H1 (cell line): ENCODE results near the gene NUP88. TPM values are rescaled to one million over a fixed set of nuclear protein-coding genes. Genes with fewer than 3 reads are reported as not detected.

Experiments used
- CTCF ChIA-PET: fragments of 300-600 bp; sonication (Branson Sonifier 250); formaldehyde crosslinking; loops from one replicate; lab custom pipeline; 2021; ENCODE audit not compliant: partially characterized antibody; lab: Charles Lee
- POLR2A ChIA-PET: fragments of 300-600 bp; sonication (Branson Sonifier 250); formaldehyde crosslinking; loops from one replicate; lab custom pipeline; 2021; ENCODE audit warnings: inconsistent platforms; ENCODE audit not compliant: partially characterized antibody; lab: Charles Lee
- DNase-seq, 2 experiments: peaks; one replicate each; pipeline versions ENCODE4 v3.0.0 to v3.0.0-alpha.2; 2010 to 2022; ENCODE audit warnings: low spot score in 2 of 2, low read depth in 1 of 2, mixed read lengths in 1 of 2
- FAIRE-seq: peaks from 2 replicates; lab custom pipeline; 2011; peaks lifted over from hg19 to GRCh38; lab: Jason Lieb, UNC
- H2AFZ ChIP-seq: 2 replicates; pipeline ENCODE4 v1.8.1; 2012; ENCODE audit warnings: low read length, inconsistent platforms
- H2AK5ac ChIP-seq: 2 replicates; pipeline ENCODE4 v1.6.1; 2013; ENCODE audit warnings: low read depth, low read length
- H2BK120ac ChIP-seq: replicated peaks from 2 replicates; pipeline ENCODE3; 2013; ENCODE audit warnings: low read depth, low read length, inconsistent platforms
- H2BK12ac ChIP-seq: 2 replicates; pipeline ENCODE4 v1.6.1; 2013; ENCODE audit warnings: low read depth, low read length
- H2BK15ac ChIP-seq: 2 replicates; pipeline ENCODE4 v1.6.1; 2013; ENCODE audit warnings: low read length
- H2BK20ac ChIP-seq: 2 replicates; pipeline ENCODE4 v1.6.1; 2013; ENCODE audit warnings: low read length
- H2BK5ac ChIP-seq: 2 replicates; pipeline ENCODE4 v1.6.1; 2013; ENCODE audit warnings: low read depth, low read length
- H3K14ac ChIP-seq: 2 replicates; pipeline ENCODE4 v1.6.1; 2013; ENCODE audit warnings: inconsistent platforms; ENCODE audit not compliant: insufficient read length
- H3K18ac ChIP-seq: 2 replicates; pipeline ENCODE4 v1.6.1; 2013; ENCODE audit warnings: low read length; ENCODE audit errors: extremely low read depth
- H3K23ac ChIP-seq: 2 replicates; pipeline ENCODE4 v1.6.1; 2013; ENCODE audit warnings: inconsistent platforms; ENCODE audit not compliant: insufficient read length
- H3K23me2 ChIP-seq: 2 replicates; pipeline ENCODE4 v1.6.1; 2013; ENCODE audit warnings: low read depth, low read length
- H3K27ac ChIP-seq: 2 replicates; pipeline ENCODE4 v1.6.1; 2011; ENCODE audit warnings: low read depth, low read length, inconsistent platforms
- H3K27me3 ChIP-seq, 4 experiments: replicated peaks in 1 of 4; 1 replicate in 1 of 4; 2 replicates in 3 of 4; pipeline versions ENCODE4 v1.6.1 to v1.8.1; 2011 to 2013; ENCODE audit warnings: low read length in 3 of 4, mild to moderate bottlenecking in 3 of 4, inconsistent platforms in 2 of 4, mixed read lengths in 2 of 4, moderate library complexity in 1 of 4; ENCODE audit not compliant: control insufficient read depth in 3 of 4, insufficient read depth in 3 of 4; ENCODE audit errors: extremely low read depth in 1 of 4
- H3K36me3 ChIP-seq, 4 experiments: 2 replicates each; pipeline versions ENCODE4 v1.6.1 to v1.8.1; 2011 to 2013; ENCODE audit warnings: mild to moderate bottlenecking in 4 of 4, low read length in 3 of 4, moderate library complexity in 2 of 4, control low read depth in 1 of 4, inconsistent platforms in 1 of 4; ENCODE audit not compliant: insufficient read depth in 4 of 4, control insufficient read depth in 2 of 4
- H3K4ac ChIP-seq: replicated peaks from 2 replicates; pipeline ENCODE3; 2013; ENCODE audit warnings: low read length, low read depth, mixed read lengths, inconsistent platforms; ENCODE audit not compliant: insufficient read length
- H3K4me1 ChIP-seq, 4 experiments: replicated peaks in 1 of 4; 1 replicate in 1 of 4; 2 replicates in 3 of 4; pipeline versions ENCODE4 v1.6.1 to v1.8.1; 2011 to 2013; ENCODE audit warnings: low read length in 3 of 4, inconsistent platforms in 2 of 4, mixed read lengths in 1 of 4; ENCODE audit not compliant: insufficient read depth in 4 of 4, control insufficient read depth in 3 of 4
- H3K4me2 ChIP-seq, 2 experiments: 2 replicates each; pipeline versions ENCODE4 v1.6.1 to v1.8.1; 2011 to 2013; ENCODE audit warnings: low read depth in 2 of 2, low read length in 2 of 2, control low read depth in 1 of 2, inconsistent platforms in 1 of 2, mild to moderate bottlenecking in 1 of 2; ENCODE audit not compliant: insufficient read depth in 1 of 2
- H3K4me3 ChIP-seq, 4 experiments: fragments of 200-600, 300-600 bp in 1 of 4; sonication (generic), shearing (Covaris generic), sonication (Bioruptor Twin) in 1 of 4; 2 replicates each; pipeline versions ENCODE4 v1.5.1 to v1.8.1; 2011 to 2016; ENCODE audit warnings: low read length in 4 of 4, low read depth in 3 of 4, control low read depth in 2 of 4, inconsistent platforms in 2 of 4, mild to moderate bottlenecking in 2 of 4, mixed read lengths in 1 of 4, moderate library complexity in 1 of 4; ENCODE audit not compliant: insufficient read depth in 2 of 4; ENCODE audit errors: extremely low read depth in 1 of 4
- H3K56ac ChIP-seq: replicated peaks from 2 replicates; pipeline ENCODE3; 2013; ENCODE audit warnings: low read depth, mild to moderate bottlenecking, mixed read lengths, low read length, inconsistent platforms; ENCODE audit not compliant: insufficient read length
- H3K79me1 ChIP-seq: 2 replicates; pipeline ENCODE4 v1.6.1; 2013; ENCODE audit warnings: low read depth, low read length, control low read depth
- H3K79me2 ChIP-seq, 2 experiments: 2 replicates each; pipeline versions ENCODE4 v1.6.1 to v1.8.1; 2012 to 2013; ENCODE audit warnings: low read length in 2 of 2, mild to moderate bottlenecking in 2 of 2, inconsistent platforms in 1 of 2; ENCODE audit not compliant: insufficient read depth in 2 of 2, control insufficient read depth in 1 of 2
- H3K9ac ChIP-seq, 4 experiments: replicated peaks in 1 of 4; 1 replicate in 1 of 4; 2 replicates in 3 of 4; pipeline versions ENCODE4 v1.6.1 to v1.8.1; 2011 to 2013; ENCODE audit warnings: low read depth in 3 of 4, low read length in 3 of 4, control low read depth in 2 of 4, mild to moderate bottlenecking in 2 of 4, moderate library complexity in 2 of 4, inconsistent platforms in 1 of 4; ENCODE audit errors: extremely low read depth in 1 of 4
- H3K9me3 ChIP-seq, 2 experiments: 2 replicates each; pipeline versions ENCODE4 v1.6.1 to v1.8.1; 2012 to 2013; ENCODE audit warnings: mild to moderate bottlenecking in 2 of 2, moderate library complexity in 2 of 2, control low read depth in 1 of 2, inconsistent platforms in 1 of 2, low read depth in 1 of 2, low read length in 1 of 2, mixed read lengths in 1 of 2; ENCODE audit not compliant: insufficient read depth in 2 of 2
- H4K20me1 ChIP-seq, 2 experiments: replicated peaks in 1 of 2; 2 replicates each; pipeline versions ENCODE3 to v1.8.1; 2011 to 2013; ENCODE audit warnings: inconsistent platforms in 2 of 2, low read length in 2 of 2, mild to moderate bottlenecking in 1 of 2; ENCODE audit not compliant: insufficient read depth in 2 of 2, control insufficient read depth in 1 of 2
- H4K5ac ChIP-seq: 2 replicates; pipeline ENCODE4 v1.6.1; 2013; ENCODE audit warnings: low read length, low read depth, mixed read lengths, inconsistent platforms; ENCODE audit not compliant: insufficient read length
- H4K8ac ChIP-seq: 2 replicates; pipeline ENCODE4 v1.8.0; 2013; ENCODE audit warnings: mild to moderate bottlenecking, moderate library complexity, low read length, inconsistent platforms; ENCODE audit not compliant: insufficient read depth; ENCODE audit errors: extremely low read depth
- H4K91ac ChIP-seq: replicated peaks from 2 replicates; pipeline ENCODE3; 2013; ENCODE audit warnings: low read length, mixed read lengths, inconsistent platforms; ENCODE audit not compliant: insufficient read length
- EGR1 ChIP-seq: IDR thresholded peaks from 2 replicates; pipeline ENCODE4 v1.6.1; 2011; ENCODE audit warnings: low read depth, low read length, borderline replicate concordance
- GTF2F1 ChIP-seq: IDR thresholded peaks from 2 replicates; pipeline ENCODE4 v1.6.1; 2012; ENCODE audit warnings: low read depth, low read length, improper control_type of control experiment, borderline replicate concordance
- JUND ChIP-seq: IDR thresholded peaks from 2 replicates; pipeline ENCODE4 v1.6.1; 2011; ENCODE audit warnings: mild to moderate bottlenecking, improper control_type of control experiment, low read length
- NANOG ChIP-seq: IDR thresholded peaks from 2 replicates; pipeline ENCODE4 v1.6.1; 2011; ENCODE audit warnings: low read length, low read depth, mild to moderate bottlenecking, inconsistent platforms; ENCODE audit not compliant: insufficient read depth, poor library complexity, severe bottlenecking
- RXRA ChIP-seq: IDR thresholded peaks from 2 replicates; pipeline ENCODE4 v1.6.1; 2011; ENCODE audit warnings: low read depth, mild to moderate bottlenecking, low read length, moderate library complexity; ENCODE audit not compliant: insufficient read depth
- SIX5 ChIP-seq: IDR thresholded peaks from 2 replicates; pipeline ENCODE4 v1.6.1; 2011; ENCODE audit warnings: mild to moderate bottlenecking, low read depth, low read length
- TEAD4 ChIP-seq: IDR thresholded peaks from 2 replicates; pipeline ENCODE4 v1.6.1; 2012; ENCODE audit warnings: low read depth, low read length, inconsistent platforms, mixed read lengths
- YY1 ChIP-seq: IDR thresholded peaks from 2 replicates; pipeline ENCODE4 v1.6.1; 2011; ENCODE audit warnings: low read depth, mild to moderate bottlenecking, low read length
- WGBS, 2 experiments: shearing (Covaris generic) in 1 of 2; methylation state at CpG; one replicate each; pipeline versions ENCODE4 v1.1.6 to v1.1.7; 2013 to 2015; ENCODE audit warnings: low lambda C conversion rate in 2 of 2, mixed read lengths in 2 of 2, inconsistent platforms in 1 of 2, low coverage in 1 of 2, missing lambda C conversion rate in 1 of 2; ENCODE audit not compliant: insufficient replicate concordance in 2 of 2, insufficient coverage in 1 of 2, insufficient read length in 1 of 2; ENCODE audit errors: extremely low coverage in 1 of 2, missing lambda C conversion rate in 1 of 2; 5-methylcytosine and 5-hydroxymethylcytosine counted together
- polyA plus RNA-seq, 7 experiments: library from polyadenylated mRNA; depleted of rRNA in 3 of 7; stranded (reverse) in 5 of 7; unstranded in 2 of 7; fragments of >200 nt in 5 of 7; fragments of 200-250 nt in 2 of 7; gene quantifications; 1 replicate in 5 of 7; 2 replicates in 1 of 7; 4 replicates in 1 of 7; pipeline versions ENCODE4 v1.2.1 to v1.2.3, GENCODE V29; 2011 to 2013; ENCODE audit warnings: missing spikeins in 2 of 7, mixed read lengths in 2 of 7
- total RNA-seq: library from RNA; stranded (reverse); fragmentation: NEBNext Ultra II Directional; extraction: Animal tissue kit (Norgen Biotek cat#: 25700); gene quantifications from 2 replicates; pipeline ENCODE4 v1.2.1, GENCODE V29; 2021
- TF ChIP-seq, protein P1 (sequence below), 3 experiments: IDR thresholded peaks; 1 replicate in 2 of 3; 2 replicates in 1 of 3; pipeline versions ENCODE4 v1.5.1 to v1.6.1; 2011; ENCODE audit warnings: low read length in 3 of 3, mild to moderate bottlenecking in 3 of 3, inconsistent platforms in 2 of 3, low read depth in 1 of 3, moderate library complexity in 1 of 3; ENCODE audit not compliant: insufficient read depth in 1 of 3; ENCODE audit errors: control extremely low read depth in 1 of 3
- TF ChIP-seq, protein P2 (sequence below): IDR thresholded peaks from 2 replicates; pipeline ENCODE4 v1.6.1; 2012; ENCODE audit warnings: inconsistent platforms

NUP88 gene
- total and polyA plus RNA-seq, 2 of the 8 experiments (the other 6 are each of a cell fraction or from before 2014, with no cell fraction given): 77.4 to 105 TPM

DNA sequence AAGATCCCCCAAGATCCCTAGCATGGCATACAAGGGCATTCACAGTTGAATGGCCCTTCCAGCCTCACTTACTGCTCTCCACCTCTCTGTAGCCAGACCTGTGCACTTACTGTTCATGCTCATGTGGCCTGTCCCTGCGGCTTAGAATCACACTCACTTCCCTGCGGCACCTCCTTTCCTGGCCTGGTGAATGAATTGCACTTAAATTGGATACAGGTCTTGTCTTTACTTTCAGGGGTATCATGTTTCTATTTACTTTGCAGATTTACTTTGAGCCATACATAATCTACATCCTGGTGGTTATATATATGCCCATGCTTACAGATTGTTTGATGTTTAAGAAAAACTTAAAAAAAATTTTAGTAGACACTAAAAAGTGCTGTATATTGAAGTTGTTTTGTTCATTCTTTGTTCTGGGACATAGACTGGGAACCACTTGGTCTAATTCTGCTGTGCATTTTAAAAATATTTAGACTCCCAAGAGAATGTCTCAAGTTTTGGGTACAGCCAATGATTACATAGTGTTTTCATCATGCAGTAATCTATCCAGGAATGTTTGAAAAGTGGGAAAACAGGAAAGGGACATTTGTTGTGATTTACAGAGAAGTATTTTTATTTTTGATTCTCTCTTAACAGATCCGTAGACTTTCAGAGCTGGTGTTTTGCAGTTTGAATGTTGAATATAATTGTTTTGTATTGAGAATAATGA is 63.9 kb downstream of the NUP88 start:
- H3K56ac ChIP-seq: no peak overlapping the region
- no peak overlapping the region for H3K4me2 ChIP-seq
- no peaks in the 10 kb centered on the region for H3K4me1 ChIP-seq
- no peak overlapping the region for H4K91ac ChIP-seq
- H3K9me3 ChIP-seq: no peaks in the 10 kb centered on the region
- H2AFZ ChIP-seq: no peak overlapping the region
- H2BK5ac ChIP-seq: no peak overlapping the region
- H3K4ac ChIP-seq: no peak overlapping the region
- DNase-seq (no peak), FAIRE-seq (no peak)
- H3K36me3 ChIP-seq: peaks cover 2 to 35% (median 26%) of the 10 kb centered on the region in 4 experiments; a peak in 7 of 8 replicates
- H3K18ac ChIP-seq: no peak overlapping the region
- no peak overlapping the region for H3K14ac ChIP-seq
- no peak overlapping the region for H3K4me3 ChIP-seq
- no peak overlapping the region for H3K9ac ChIP-seq
- no peak overlapping the region for H2BK120ac ChIP-seq
- no peak overlapping the region for H2AK5ac ChIP-seq
- no peak overlapping the region for H3K23ac ChIP-seq
- H3K27ac ChIP-seq: no peak overlapping the region
- H2BK12ac ChIP-seq: no peak overlapping the region; the same call in 1 of the 2 replicates
- no peak overlapping the region for H2BK15ac ChIP-seq
- H3K79me2 ChIP-seq: no peaks in the 10 kb centered on the region
- no peaks in the 10 kb centered on the region for H3K79me1 ChIP-seq
- ChIA-PET POLR2A (interaction anchor here (0.7 kb wide), 1 partner anchor 14 kb away, joined by 3 read pairs; no protein-coding TSS in a partner anchor), CTCF (no interaction called here)
- peaks cover 0 to 2% of the 10 kb centered on the region in 2 experiments for H4K20me1 ChIP-seq
- WGBS, 2 experiments: 91% methylated on average over 3 of the region's 3 CpGs; no CpG with 5 or more reads in 1 of the 2 experiments
- H4K8ac ChIP-seq: no peak overlapping the region
- H3K27me3 ChIP-seq: no peaks in the 10 kb centered on the region
- no peaks in the 10 kb centered on the region for H3K23me2 ChIP-seq
- H4K5ac ChIP-seq: no peak overlapping the region
- H2BK20ac ChIP-seq: no peak overlapping the region
- TF ChIP-seq GTF2F1 (no peak), NANOG (no peak), JUND (no peak), SIX5 (no peak), YY1 (no peak), TEAD4 (no peak), EGR1 (no peak), RXRA (no peak)
- TF ChIP-seq, protein P1, sequence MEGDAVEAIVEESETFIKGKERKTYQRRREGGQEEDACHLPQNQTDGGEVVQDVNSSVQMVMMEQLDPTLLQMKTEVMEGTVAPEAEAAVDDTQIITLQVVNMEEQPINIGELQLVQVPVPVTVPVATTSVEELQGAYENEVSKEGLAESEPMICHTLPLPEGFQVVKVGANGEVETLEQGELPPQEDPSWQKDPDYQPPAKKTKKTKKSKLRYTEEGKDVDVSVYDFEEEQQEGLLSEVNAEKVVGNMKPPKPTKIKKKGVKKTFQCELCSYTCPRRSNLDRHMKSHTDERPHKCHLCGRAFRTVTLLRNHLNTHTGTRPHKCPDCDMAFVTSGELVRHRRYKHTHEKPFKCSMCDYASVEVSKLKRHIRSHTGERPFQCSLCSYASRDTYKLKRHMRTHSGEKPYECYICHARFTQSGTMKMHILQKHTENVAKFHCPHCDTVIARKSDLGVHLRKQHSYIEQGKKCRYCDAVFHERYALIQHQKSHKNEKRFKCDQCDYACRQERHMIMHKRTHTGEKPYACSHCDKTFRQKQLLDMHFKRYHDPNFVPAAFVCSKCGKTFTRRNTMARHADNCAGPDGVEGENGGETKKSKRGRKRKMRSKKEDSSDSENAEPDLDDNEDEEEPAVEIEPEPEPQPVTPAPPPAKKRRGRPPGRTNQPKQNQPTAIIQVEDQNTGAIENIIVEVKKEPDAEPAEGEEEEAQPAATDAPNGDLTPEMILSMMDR (IDR thresholded peaks at IDR 0.05; ENCODE audit: control extremely low read depth in 1 of 3, insufficient read depth in 1 of 3, low read depth in 1 of 3, low read length in 3 of 3): no peak
- TF ChIP-seq, protein P2, sequence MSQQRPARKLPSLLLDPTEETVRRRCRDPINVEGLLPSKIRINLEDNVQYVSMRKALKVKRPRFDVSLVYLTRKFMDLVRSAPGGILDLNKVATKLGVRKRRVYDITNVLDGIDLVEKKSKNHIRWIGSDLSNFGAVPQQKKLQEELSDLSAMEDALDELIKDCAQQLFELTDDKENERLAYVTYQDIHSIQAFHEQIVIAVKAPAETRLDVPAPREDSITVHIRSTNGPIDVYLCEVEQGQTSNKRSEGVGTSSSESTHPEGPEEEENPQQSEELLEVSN: no peak
